CD4-positive, alpha-beta T cell (primary cell): ENCODE data around the gene SPOCK1. TPM values are rescaled to one million over a fixed set of nuclear protein-coding genes. Genes with fewer than 3 reads are reported as not detected.

Source experiments
- ATAC-seq: fragments of 200-7000 bp; cut with Tn5 transposase; one replicate; pipeline ENCODE4 v1.10.0; 2022; ENCODE audit warnings: mild to moderate bottlenecking; ENCODE audit not compliant: poor library complexity
- CTCF ChIA-PET: fragments of 350-600 bp; sonication (Branson Sonifier 250); formaldehyde crosslinking; loops from one replicate; lab custom pipeline; 2021; ENCODE audit warnings: antibody characterized with exemption, inconsistent platforms; lab: Charles Lee
- POLR2A ChIA-PET: fragments of 350-600 bp; sonication (Branson Sonifier 250); formaldehyde crosslinking; loops from one replicate; lab custom pipeline; 2021; ENCODE audit warnings: antibody characterized with exemption, inconsistent platforms; lab: Charles Lee
- DNase-seq, 14 experiments: peaks; one replicate each; pipeline ENCODE4 v3.0.0-alpha.2; 2013 to 2020; ENCODE audit warnings: mixed read lengths in 2 of 14
- H3K27ac ChIP-seq, 2 donors: one replicate each; pipeline versions ENCODE4 v1.5.1 to v1.7.0; 2013; ENCODE audit warnings: low read length in 2 of 2, low read depth in 1 of 2, mild to moderate bottlenecking in 1 of 2
- H3K27me3 ChIP-seq, 2 experiments: 1 replicate in 1 of 2; 2 replicates in 1 of 2; pipeline versions ENCODE4 v1.6.1 to v1.7.0; 2013; ENCODE audit warnings: low read length in 2 of 2, control low read depth in 1 of 2, mild to moderate bottlenecking in 1 of 2, moderate library complexity in 1 of 2; ENCODE audit not compliant: insufficient read depth in 2 of 2, control insufficient read depth in 1 of 2
- H3K36me3 ChIP-seq: one replicate; pipeline ENCODE4 v1.6.1; 2013; ENCODE audit warnings: low read length, control low read depth; ENCODE audit not compliant: insufficient read depth
- H3K4me1 ChIP-seq: one replicate; pipeline ENCODE4 v1.6.1; 2013; ENCODE audit warnings: low read length, control low read depth; ENCODE audit not compliant: insufficient read depth
- H3K4me3 ChIP-seq: one replicate; pipeline ENCODE4 v1.5.1; 2013; ENCODE audit warnings: mild to moderate bottlenecking, low read length, moderate library complexity
- H3K9me3 ChIP-seq, 2 experiments: 1 replicate in 1 of 2; 2 replicates in 1 of 2; pipeline versions ENCODE4 v1.6.1 to v1.7.0; 2013; ENCODE audit warnings: low read length in 2 of 2, mild to moderate bottlenecking in 2 of 2, control low read depth in 1 of 2, moderate library complexity in 1 of 2; ENCODE audit not compliant: control insufficient read depth in 1 of 2, insufficient read depth in 1 of 2
- H3K27ac Mint-ChIP-seq: one replicate; pipeline ENCODE4 v1.8.0; 2020; ENCODE audit warnings: mixed read lengths
- H3K27me3 Mint-ChIP-seq: one replicate; pipeline ENCODE4 v1.8.0; 2021; ENCODE audit warnings: mixed read lengths
- H3K36me3 Mint-ChIP-seq: one replicate; pipeline ENCODE4 v1.8.0; 2021; ENCODE audit warnings: low read depth, mixed read lengths
- H3K4me1 Mint-ChIP-seq: one replicate; pipeline ENCODE4 v1.8.0; 2021; ENCODE audit warnings: low read depth, mixed read lengths
- H3K4me3 Mint-ChIP-seq: one replicate; pipeline ENCODE4 v1.8.0; 2020; ENCODE audit warnings: mild to moderate bottlenecking, mixed read lengths
- H3K9me3 Mint-ChIP-seq: one replicate; pipeline ENCODE4 v1.8.0; 2020; ENCODE audit warnings: mixed read lengths
- intact Hi-C, 2 experiments: fragments of 100-400 bp; cut with DNase I in 1 of 2; cut with micrococcal nuclease in 1 of 2; formaldehyde crosslinking; loops; one replicate each; pipeline versions ENCODE4 v1.15.1 to v1.9.0; 2023 to 2025; cut with DNase I, micrococcal nuclease
- total RNA-seq, 174 experiments: library from RNA in 2 of 174; stranded (reverse) in 2 of 174; gene quantifications; one replicate each; pipeline ENCODE4 v1.2.3 and lab custom pipeline; 2021 to 2026
- TF ChIP-seq, protein P1 (sequence below): fragments of 200-600 bp; IDR thresholded peaks from one replicate; pipeline ENCODE4 v1.8.0; 2022; ENCODE audit warnings: antibody characterized with exemption, mild to moderate bottlenecking

SPOCK1 gene
- total RNA-seq, 2 experiments from 2014 or later = not detected

DNA sequence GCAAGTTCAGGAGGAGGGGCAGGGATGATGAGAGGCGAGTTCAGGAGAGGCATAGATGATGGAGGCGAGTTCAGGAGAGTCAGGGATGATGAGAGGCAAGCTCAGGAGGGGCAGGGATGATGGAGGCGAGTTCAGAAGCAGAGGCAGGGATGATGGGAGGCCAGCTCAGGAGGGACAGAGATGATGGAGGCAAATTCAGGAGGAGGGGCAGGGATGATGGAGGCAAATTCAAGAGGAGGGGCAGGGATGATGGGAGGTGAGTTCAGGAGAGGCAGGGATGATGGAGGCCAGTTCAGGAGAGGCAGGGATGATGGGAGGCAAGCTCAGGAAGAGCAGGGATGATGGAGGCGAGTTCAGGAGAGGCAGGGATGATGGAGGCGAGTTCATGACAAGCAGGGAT is 17.8 kb upstream of the SPOCK1 start:
- H3K36me3 Mint-ChIP-seq = no peaks in the 10 kb centered on the region
- TF ChIP-seq, protein P1, sequence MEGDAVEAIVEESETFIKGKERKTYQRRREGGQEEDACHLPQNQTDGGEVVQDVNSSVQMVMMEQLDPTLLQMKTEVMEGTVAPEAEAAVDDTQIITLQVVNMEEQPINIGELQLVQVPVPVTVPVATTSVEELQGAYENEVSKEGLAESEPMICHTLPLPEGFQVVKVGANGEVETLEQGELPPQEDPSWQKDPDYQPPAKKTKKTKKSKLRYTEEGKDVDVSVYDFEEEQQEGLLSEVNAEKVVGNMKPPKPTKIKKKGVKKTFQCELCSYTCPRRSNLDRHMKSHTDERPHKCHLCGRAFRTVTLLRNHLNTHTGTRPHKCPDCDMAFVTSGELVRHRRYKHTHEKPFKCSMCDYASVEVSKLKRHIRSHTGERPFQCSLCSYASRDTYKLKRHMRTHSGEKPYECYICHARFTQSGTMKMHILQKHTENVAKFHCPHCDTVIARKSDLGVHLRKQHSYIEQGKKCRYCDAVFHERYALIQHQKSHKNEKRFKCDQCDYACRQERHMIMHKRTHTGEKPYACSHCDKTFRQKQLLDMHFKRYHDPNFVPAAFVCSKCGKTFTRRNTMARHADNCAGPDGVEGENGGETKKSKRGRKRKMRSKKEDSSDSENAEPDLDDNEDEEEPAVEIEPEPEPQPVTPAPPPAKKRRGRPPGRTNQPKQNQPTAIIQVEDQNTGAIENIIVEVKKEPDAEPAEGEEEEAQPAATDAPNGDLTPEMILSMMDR = no peak
- ATAC-seq = no peak
- no peak for DNase-seq
- H3K27me3 ChIP-seq = peaks cover 8 to 9% of the 10 kb centered on the region in 2 experiments
- H3K4me1 Mint-ChIP-seq = no peaks in the 10 kb centered on the region
- ChIA-PET POLR2A (no interaction called here), CTCF (no interaction called here)
- intact Hi-C loops = no loop called here
- peaks cover 4% of the 10 kb centered on the region for H3K9me3 Mint-ChIP-seq
- no peak overlapping the region for H3K27ac Mint-ChIP-seq
- H3K9me3 ChIP-seq = peaks cover 0 to 16% of the 10 kb centered on the region in 2 experiments
- no peak overlapping the region for H3K4me3 ChIP-seq
- no peaks in the 10 kb centered on the region for H3K4me1 ChIP-seq
- H3K4me3 Mint-ChIP-seq = no peak overlapping the region
- H3K27ac ChIP-seq = no peak overlapping the region
- H3K27me3 Mint-ChIP-seq = peaks cover 41% of the 10 kb centered on the region
- no peaks in the 10 kb centered on the region for H3K36me3 ChIP-seq

DNA sequence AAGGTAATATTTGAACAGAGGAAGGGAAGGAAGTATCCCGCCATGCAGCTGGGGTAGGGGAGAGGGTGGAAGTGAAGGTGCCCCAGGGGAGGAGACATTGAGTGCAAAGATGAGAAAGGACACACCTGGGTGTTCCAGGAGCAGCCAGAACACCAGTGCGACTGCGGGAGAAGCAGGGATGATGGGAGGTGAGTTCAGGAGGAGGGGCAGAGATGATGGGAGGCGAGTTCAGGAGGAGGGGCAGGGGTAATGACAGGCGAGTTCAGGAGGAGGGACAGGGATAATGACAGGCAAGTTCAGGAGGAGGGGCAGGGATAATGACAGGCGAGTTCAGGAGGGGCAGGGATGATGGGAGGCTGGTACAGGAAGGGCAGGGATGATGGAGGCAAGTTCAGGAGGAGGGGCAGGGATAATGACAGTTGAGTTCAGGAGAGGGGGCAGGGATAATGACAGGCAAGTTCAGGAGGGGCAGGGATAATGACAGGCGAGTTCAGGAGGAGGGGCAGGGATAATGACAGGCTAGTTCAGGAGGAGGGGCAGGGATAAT is 17.2 kb upstream of the SPOCK1 start:
- Histone ChIP-seq H3K27ac (no peak overlapping the region), H3K36me3 (no peaks in the 10 kb centered on the region), H3K27me3 (peaks cover 8 to 9% of the 10 kb centered on the region in 2 experiments), H3K9me3 (peaks cover 0 to 16% of the 10 kb centered on the region in 2 experiments), H3K4me3 (no peak overlapping the region), H3K4me1 (no peaks in the 10 kb centered on the region)
- Mint-ChIP-seq H3K36me3 (no peaks in the 10 kb centered on the region), H3K4me1 (no peaks in the 10 kb centered on the region), H3K4me3 (no peak overlapping the region), H3K9me3 (peaks cover 8% of the 10 kb centered on the region), H3K27ac (no peak overlapping the region), H3K27me3 (peaks cover 46% of the 10 kb centered on the region)
- TF ChIP-seq, protein P1 = no peak
- DNase-seq = no peak
- ChIA-PET POLR2A (no interaction called here), CTCF (no interaction called here)
- no peak for ATAC-seq
- intact Hi-C loops = no loop called here

DNA sequence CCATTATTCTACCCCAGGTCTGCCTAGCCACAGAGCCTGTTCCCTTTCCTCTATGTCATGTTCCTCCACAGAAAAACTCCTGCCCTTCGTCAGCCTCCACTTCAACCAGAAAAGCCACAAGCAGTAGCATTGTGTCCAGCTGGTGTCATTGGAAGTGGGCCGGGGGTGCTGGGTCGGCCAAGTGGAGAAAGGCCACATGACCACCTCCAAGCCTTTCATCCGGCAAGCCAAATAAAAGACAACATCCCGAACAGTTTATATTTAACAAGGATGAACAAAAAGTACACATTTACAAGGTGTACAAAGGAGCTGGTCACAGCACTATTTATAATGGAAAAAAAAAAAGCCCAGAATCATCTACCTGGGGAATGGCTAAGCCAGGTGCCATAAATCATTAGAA is 16.1 kb upstream of the SPOCK1 start:
- ChIA-PET CTCF (no interaction called here), POLR2A (no interaction called here)

More for the DNA sequence above, 16.1 kb upstream of the SPOCK1 start:
- H3K4me1 Mint-ChIP-seq = no peaks in the 10 kb centered on the region
- no peak overlapping the region for H3K4me3 ChIP-seq
- no peaks in the 10 kb centered on the region for H3K4me1 ChIP-seq
- peaks cover 0 to 16% of the 10 kb centered on the region in 2 experiments for H3K9me3 ChIP-seq
- no peak overlapping the region for H3K27ac Mint-ChIP-seq
- intact Hi-C loops = no loop called here
- peaks cover 8% of the 10 kb centered on the region for H3K9me3 Mint-ChIP-seq
- ATAC-seq (no peak), DNase-seq (no peak)
- no peak overlapping the region for H3K27ac ChIP-seq
- TF ChIP-seq, protein P1 = no peak
- H3K4me3 Mint-ChIP-seq = no peak overlapping the region
- no peaks in the 10 kb centered on the region for H3K36me3 Mint-ChIP-seq
- peaks cover 8 to 9% of the 10 kb centered on the region in 2 experiments for H3K27me3 ChIP-seq
- no peaks in the 10 kb centered on the region for H3K36me3 ChIP-seq
- peaks cover 43% of the 10 kb centered on the region for H3K27me3 Mint-ChIP-seq
